H1 (cell line): Measurements from ENCODE around the gene ABCA2. TPM values are rescaled to one million over a fixed set of nuclear protein-coding genes. Genes with fewer than 3 reads are reported as not detected.

Source experiments
- CHD2 ChIP-seq: IDR thresholded peaks from 2 replicates; pipeline ENCODE4 v1.6.1; 2012; ENCODE audit warnings: low read length, improper control_type of control experiment
- GTF2F1 ChIP-seq: IDR thresholded peaks from 2 replicates; pipeline ENCODE4 v1.6.1; 2012; ENCODE audit warnings: low read depth, low read length, improper control_type of control experiment, borderline replicate concordance
- JUND ChIP-seq: IDR thresholded peaks from 2 replicates; pipeline ENCODE4 v1.6.1; 2011; ENCODE audit warnings: mild to moderate bottlenecking, improper control_type of control experiment, low read length
- PHF8 ChIP-seq: fragments of 200-600 bp; sonication (generic); conservative IDR thresholded peaks from 2 replicates; pipeline ENCODE4 v1.7.1; 2012; ENCODE audit warnings: low read depth, mild to moderate bottlenecking, inconsistent platforms, low read length, moderate library complexity
- RXRA ChIP-seq: IDR thresholded peaks from 2 replicates; pipeline ENCODE4 v1.6.1; 2011; ENCODE audit warnings: low read depth, mild to moderate bottlenecking, low read length, moderate library complexity; ENCODE audit not compliant: insufficient read depth
- SIRT6 ChIP-seq: IDR thresholded peaks from one replicate; pipeline ENCODE4 v1.7.1; 2012; ENCODE audit warnings: low read length, inconsistent platforms
- SIX5 ChIP-seq: IDR thresholded peaks from 2 replicates; pipeline ENCODE4 v1.6.1; 2011; ENCODE audit warnings: mild to moderate bottlenecking, low read depth, low read length
- SP2 ChIP-seq: IDR thresholded peaks from 2 replicates; pipeline ENCODE4 v1.6.1; 2012; ENCODE audit warnings: mild to moderate bottlenecking, low read length, inconsistent platforms
- TEAD4 ChIP-seq: IDR thresholded peaks from 2 replicates; pipeline ENCODE4 v1.6.1; 2012; ENCODE audit warnings: low read depth, low read length, inconsistent platforms, mixed read lengths
- polyA plus RNA-seq, 7 experiments: library from polyadenylated mRNA; depleted of rRNA in 3 of 7; stranded (reverse) in 5 of 7; unstranded in 2 of 7; fragments of >200 nt in 5 of 7; fragments of 200-250 nt in 2 of 7; gene quantifications; 1 replicate in 5 of 7; 2 replicates in 1 of 7; 4 replicates in 1 of 7; pipeline versions ENCODE4 v1.2.1 to v1.2.3, GENCODE V29; 2011 to 2013; ENCODE audit warnings: missing spikeins in 2 of 7, mixed read lengths in 2 of 7
- total RNA-seq: library from RNA; stranded (reverse); fragmentation: NEBNext Ultra II Directional; extraction: Animal tissue kit (Norgen Biotek cat#: 25700); gene quantifications from 2 replicates; pipeline ENCODE4 v1.2.1, GENCODE V29; 2021
- TF ChIP-seq, protein P1 (sequence below): fragments of 300-600 bp; sonication (generic); IDR thresholded peaks from 2 replicates; pipeline ENCODE4 v1.7.1; 2012; ENCODE audit warnings: low read length, moderate library complexity, mild to moderate bottlenecking, inconsistent platforms; ENCODE audit not compliant: insufficient replicate concordance
- TF ChIP-seq, protein P2 (sequence below): IDR thresholded peaks from 2 replicates; pipeline ENCODE4 v1.6.1; 2011; ENCODE audit warnings: low read depth, mild to moderate bottlenecking, low read length; ENCODE audit not compliant: insufficient read depth

Gene ABCA2
- total and polyA plus RNA-seq, 2 of the 8 experiments (the other 6 are each of a cell fraction or from before 2014, with no cell fraction given): 12.5 to 14.3 TPM

DNA sequence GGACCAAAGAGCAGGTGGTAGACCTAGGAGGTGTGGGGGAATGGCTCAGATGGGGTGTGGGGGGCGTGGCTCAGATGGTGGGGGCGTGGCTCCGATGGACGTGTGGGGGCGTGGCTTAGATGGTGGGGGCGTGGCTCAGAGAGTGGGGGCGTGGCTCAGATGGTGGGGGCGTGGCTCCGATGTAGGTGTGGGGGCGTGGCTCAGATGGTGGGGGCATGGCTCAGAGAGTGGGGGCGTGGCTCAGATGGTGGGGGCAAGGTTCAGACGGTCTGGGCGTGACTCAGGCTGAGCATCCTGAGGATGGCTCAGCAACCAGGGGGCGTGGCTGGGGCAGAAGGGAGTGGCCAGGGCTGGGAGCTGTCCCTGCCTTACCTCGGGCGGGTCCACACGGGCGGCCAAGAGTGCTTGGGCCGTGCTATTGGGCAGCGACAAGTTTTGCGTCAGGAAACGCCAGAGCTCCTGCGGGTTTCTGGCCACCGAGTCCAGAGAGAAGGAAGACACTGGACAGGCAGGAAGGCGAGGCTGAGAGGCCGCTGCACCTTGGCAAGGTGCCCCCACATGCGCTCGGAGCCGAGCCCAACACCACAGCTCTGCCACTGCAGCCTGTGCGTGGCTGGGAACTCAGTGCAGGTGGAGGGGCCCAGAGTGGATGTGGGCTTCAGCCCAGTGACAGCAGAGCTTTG lies 5.9 kb downstream of the ABCA2 start (continued):
- no peak for TF ChIP-seq RXRA
- TF ChIP-seq, protein P1, sequence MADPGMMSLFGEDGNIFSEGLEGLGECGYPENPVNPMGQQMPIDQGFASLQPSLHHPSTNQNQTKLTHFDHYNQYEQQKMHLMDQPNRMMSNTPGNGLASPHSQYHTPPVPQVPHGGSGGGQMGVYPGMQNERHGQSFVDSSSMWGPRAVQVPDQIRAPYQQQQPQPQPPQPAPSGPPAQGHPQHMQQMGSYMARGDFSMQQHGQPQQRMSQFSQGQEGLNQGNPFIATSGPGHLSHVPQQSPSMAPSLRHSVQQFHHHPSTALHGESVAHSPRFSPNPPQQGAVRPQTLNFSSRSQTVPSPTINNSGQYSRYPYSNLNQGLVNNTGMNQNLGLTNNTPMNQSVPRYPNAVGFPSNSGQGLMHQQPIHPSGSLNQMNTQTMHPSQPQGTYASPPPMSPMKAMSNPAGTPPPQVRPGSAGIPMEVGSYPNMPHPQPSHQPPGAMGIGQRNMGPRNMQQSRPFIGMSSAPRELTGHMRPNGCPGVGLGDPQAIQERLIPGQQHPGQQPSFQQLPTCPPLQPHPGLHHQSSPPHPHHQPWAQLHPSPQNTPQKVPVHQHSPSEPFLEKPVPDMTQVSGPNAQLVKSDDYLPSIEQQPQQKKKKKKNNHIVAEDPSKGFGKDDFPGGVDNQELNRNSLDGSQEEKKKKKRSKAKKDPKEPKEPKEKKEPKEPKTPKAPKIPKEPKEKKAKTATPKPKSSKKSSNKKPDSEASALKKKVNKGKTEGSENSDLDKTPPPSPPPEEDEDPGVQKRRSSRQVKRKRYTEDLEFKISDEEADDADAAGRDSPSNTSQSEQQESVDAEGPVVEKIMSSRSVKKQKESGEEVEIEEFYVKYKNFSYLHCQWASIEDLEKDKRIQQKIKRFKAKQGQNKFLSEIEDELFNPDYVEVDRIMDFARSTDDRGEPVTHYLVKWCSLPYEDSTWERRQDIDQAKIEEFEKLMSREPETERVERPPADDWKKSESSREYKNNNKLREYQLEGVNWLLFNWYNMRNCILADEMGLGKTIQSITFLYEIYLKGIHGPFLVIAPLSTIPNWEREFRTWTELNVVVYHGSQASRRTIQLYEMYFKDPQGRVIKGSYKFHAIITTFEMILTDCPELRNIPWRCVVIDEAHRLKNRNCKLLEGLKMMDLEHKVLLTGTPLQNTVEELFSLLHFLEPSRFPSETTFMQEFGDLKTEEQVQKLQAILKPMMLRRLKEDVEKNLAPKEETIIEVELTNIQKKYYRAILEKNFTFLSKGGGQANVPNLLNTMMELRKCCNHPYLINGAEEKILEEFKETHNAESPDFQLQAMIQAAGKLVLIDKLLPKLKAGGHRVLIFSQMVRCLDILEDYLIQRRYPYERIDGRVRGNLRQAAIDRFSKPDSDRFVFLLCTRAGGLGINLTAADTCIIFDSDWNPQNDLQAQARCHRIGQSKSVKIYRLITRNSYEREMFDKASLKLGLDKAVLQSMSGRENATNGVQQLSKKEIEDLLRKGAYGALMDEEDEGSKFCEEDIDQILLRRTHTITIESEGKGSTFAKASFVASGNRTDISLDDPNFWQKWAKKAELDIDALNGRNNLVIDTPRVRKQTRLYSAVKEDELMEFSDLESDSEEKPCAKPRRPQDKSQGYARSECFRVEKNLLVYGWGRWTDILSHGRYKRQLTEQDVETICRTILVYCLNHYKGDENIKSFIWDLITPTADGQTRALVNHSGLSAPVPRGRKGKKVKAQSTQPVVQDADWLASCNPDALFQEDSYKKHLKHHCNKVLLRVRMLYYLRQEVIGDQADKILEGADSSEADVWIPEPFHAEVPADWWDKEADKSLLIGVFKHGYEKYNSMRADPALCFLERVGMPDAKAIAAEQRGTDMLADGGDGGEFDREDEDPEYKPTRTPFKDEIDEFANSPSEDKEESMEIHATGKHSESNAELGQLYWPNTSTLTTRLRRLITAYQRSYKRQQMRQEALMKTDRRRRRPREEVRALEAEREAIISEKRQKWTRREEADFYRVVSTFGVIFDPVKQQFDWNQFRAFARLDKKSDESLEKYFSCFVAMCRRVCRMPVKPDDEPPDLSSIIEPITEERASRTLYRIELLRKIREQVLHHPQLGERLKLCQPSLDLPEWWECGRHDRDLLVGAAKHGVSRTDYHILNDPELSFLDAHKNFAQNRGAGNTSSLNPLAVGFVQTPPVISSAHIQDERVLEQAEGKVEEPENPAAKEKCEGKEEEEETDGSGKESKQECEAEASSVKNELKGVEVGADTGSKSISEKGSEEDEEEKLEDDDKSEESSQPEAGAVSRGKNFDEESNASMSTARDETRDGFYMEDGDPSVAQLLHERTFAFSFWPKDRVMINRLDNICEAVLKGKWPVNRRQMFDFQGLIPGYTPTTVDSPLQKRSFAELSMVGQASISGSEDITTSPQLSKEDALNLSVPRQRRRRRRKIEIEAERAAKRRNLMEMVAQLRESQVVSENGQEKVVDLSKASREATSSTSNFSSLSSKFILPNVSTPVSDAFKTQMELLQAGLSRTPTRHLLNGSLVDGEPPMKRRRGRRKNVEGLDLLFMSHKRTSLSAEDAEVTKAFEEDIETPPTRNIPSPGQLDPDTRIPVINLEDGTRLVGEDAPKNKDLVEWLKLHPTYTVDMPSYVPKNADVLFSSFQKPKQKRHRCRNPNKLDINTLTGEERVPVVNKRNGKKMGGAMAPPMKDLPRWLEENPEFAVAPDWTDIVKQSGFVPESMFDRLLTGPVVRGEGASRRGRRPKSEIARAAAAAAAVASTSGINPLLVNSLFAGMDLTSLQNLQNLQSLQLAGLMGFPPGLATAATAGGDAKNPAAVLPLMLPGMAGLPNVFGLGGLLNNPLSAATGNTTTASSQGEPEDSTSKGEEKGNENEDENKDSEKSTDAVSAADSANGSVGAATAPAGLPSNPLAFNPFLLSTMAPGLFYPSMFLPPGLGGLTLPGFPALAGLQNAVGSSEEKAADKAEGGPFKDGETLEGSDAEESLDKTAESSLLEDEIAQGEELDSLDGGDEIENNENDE: no peak
- no peak for TF ChIP-seq GTF2F1
- no peak for TF ChIP-seq SIRT6
- TF ChIP-seq TEAD4: no peak
- TF ChIP-seq JUND: no peak
- TF ChIP-seq PHF8: no peak
- no peak for TF ChIP-seq SIX5
- TF ChIP-seq, protein P2, sequence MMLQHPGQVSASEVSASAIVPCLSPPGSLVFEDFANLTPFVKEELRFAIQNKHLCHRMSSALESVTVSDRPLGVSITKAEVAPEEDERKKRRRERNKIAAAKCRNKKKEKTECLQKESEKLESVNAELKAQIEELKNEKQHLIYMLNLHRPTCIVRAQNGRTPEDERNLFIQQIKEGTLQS: no peak
- no peak for TF ChIP-seq SP2
- TF ChIP-seq CHD2: no peak
